Measurements from ENCODE around the gene SORBS1. TPM values are rescaled to one million over a fixed set of nuclear protein-coding genes. Genes with fewer than 3 reads are reported as not detected.

The SORBS1 gene
- total and polyA plus RNA-seq, 2 experiments from 2014 or later, result 0.65 to 1.2 TPM

GRCh38 chr10:95487994-95488393 lies 73.2 kb downstream of the SORBS1 start:
- H3K9me3 ChIP-seq (ENCODE audit: low read depth), result no peaks in the 10 kb centered on the region
- in situ Hi-C loops (cut with MboI), result no loop called here
- H3K9ac ChIP-seq, result no peak overlapping the region
- H3K36me3 ChIP-seq (ENCODE audit: low read depth), result no peaks in the 10 kb centered on the region
- H3K27ac ChIP-seq, result no peak overlapping the region
- H3K27me3 ChIP-seq (replicated peaks; ENCODE audit: insufficient read depth), result no peaks in the 10 kb centered on the region
- H2AFZ ChIP-seq, result no peak overlapping the region
- TF ChIP-seq EZH2 (IDR thresholded peaks at IDR 0.05; ENCODE audit: insufficient read depth, poor library complexity, severe bottlenecking), result no peak
- TF ChIP-seq EZH2phosphoT487 (IDR thresholded peaks at IDR 0.05; ENCODE audit: insufficient read depth, low read depth), result no peak
- H3K9me2 ChIP-seq (ENCODE audit: insufficient read depth), result no peaks in the 10 kb centered on the region
- H3K4me3 ChIP-seq, result no peak overlapping the region
- no peak for DNase-seq
- H3K79me2 ChIP-seq (ENCODE audit: insufficient read depth), result no peaks in the 10 kb centered on the region
- H3F3A ChIP-seq (ENCODE audit: insufficient read depth), result no peaks in the 10 kb centered on the region
- H3K4me1 ChIP-seq (ENCODE audit: insufficient read depth), result no peaks in the 10 kb centered on the region
- H4K20me1 ChIP-seq (ENCODE audit: insufficient read depth), result no peaks in the 10 kb centered on the region
- H3K4me2 ChIP-seq (ENCODE audit: unreplicated experiment), result no peak overlapping the region

GRCh38 chr10:95485056-95485844 lies 75.9 kb downstream of the SORBS1 start:
- 68 to 71% methylated on average over 4 of the region's 4 CpGs for WGBS, 2 experiments (ENCODE audit: low coverage in 1 of 2, low lambda C conversion rate in 2 of 2, missing lambda C conversion rate in 2 of 2)
- H3K4me2 ChIP-seq (ENCODE audit: unreplicated experiment), result no peak overlapping the region
- H3K27ac ChIP-seq, result no peak overlapping the region
- no peak overlapping the region for H2AFZ ChIP-seq
- H3K36me3 ChIP-seq (ENCODE audit: low read depth), result no peaks in the 10 kb centered on the region
- in situ Hi-C loops (cut with MboI), result no loop called here
- TF ChIP-seq EZH2phosphoT487 (IDR thresholded peaks at IDR 0.05; ENCODE audit: insufficient read depth, low read depth) (no peak), EZH2 (IDR thresholded peaks at IDR 0.05; ENCODE audit: insufficient read depth, poor library complexity, severe bottlenecking) (no peak)
- no peaks in the 10 kb centered on the region for H3K9me3 ChIP-seq (ENCODE audit: low read depth)
- DNase-seq, result peak; percentile 39
- no peaks in the 10 kb centered on the region for H3K27me3 ChIP-seq (replicated peaks; ENCODE audit: insufficient read depth)
- no peak overlapping the region for H3K4me3 ChIP-seq
- H3F3A ChIP-seq (ENCODE audit: insufficient read depth), result no peaks in the 10 kb centered on the region
- no peak overlapping the region for H3K9ac ChIP-seq
- H3K79me2 ChIP-seq (ENCODE audit: insufficient read depth), result no peaks in the 10 kb centered on the region
- H4K20me1 ChIP-seq (ENCODE audit: insufficient read depth), result no peaks in the 10 kb centered on the region
- H3K9me2 ChIP-seq (ENCODE audit: insufficient read depth), result no peaks in the 10 kb centered on the region
- peaks cover 5% of the 10 kb centered on the region for H3K4me1 ChIP-seq (ENCODE audit: insufficient read depth)

GRCh38 chr10:95482501-95483233 lies 78.5 kb downstream of the SORBS1 start:
- no peak overlapping the region for H2AFZ ChIP-seq
- H3K9me2 ChIP-seq (ENCODE audit: insufficient read depth), result no peaks in the 10 kb centered on the region
- peak; percentile 32 for DNase-seq
- TF ChIP-seq EZH2phosphoT487 (IDR thresholded peaks at IDR 0.05; ENCODE audit: insufficient read depth, low read depth) (no peak), EZH2 (IDR thresholded peaks at IDR 0.05; ENCODE audit: insufficient read depth, poor library complexity, severe bottlenecking) (no peak)
- no peaks in the 10 kb centered on the region for H4K20me1 ChIP-seq (ENCODE audit: insufficient read depth)
- no peaks in the 10 kb centered on the region for H3F3A ChIP-seq (ENCODE audit: insufficient read depth)
- in situ Hi-C loops (cut with MboI), result no loop called here
- no peaks in the 10 kb centered on the region for H3K36me3 ChIP-seq (ENCODE audit: low read depth)
- no peak overlapping the region for H3K27ac ChIP-seq
- H3K9ac ChIP-seq, result no peak overlapping the region
- H3K9me3 ChIP-seq (ENCODE audit: low read depth), result no peaks in the 10 kb centered on the region
- no peaks in the 10 kb centered on the region for H3K27me3 ChIP-seq (replicated peaks; ENCODE audit: insufficient read depth)
- no peak overlapping the region for H3K4me2 ChIP-seq (ENCODE audit: unreplicated experiment)
- 80 to 83% methylated on average over 7 of the region's 7 CpGs for WGBS, 2 experiments (ENCODE audit: low coverage in 1 of 2, low lambda C conversion rate in 2 of 2, missing lambda C conversion rate in 2 of 2)
- H3K4me3 ChIP-seq, result no peak overlapping the region
- peaks cover 8% of the 10 kb centered on the region for H3K4me1 ChIP-seq (ENCODE audit: insufficient read depth)
- H3K79me2 ChIP-seq (ENCODE audit: insufficient read depth), result no peaks in the 10 kb centered on the region

- Histone ChIP-seq H4K20me1 (ENCODE audit: insufficient read depth) (no peaks in the 10 kb centered on the region), H3K4me2 (ENCODE audit: unreplicated experiment) (no peak overlapping the region), H3K36me3 (ENCODE audit: low read depth) (no peaks in the 10 kb centered on the region), H3K27ac (no peak overlapping the region), H3K9me3 (ENCODE audit: low read depth) (no peaks in the 10 kb centered on the region), H3F3A (ENCODE audit: insufficient read depth) (no peaks in the 10 kb centered on the region), H2AFZ (no peak overlapping the region), H3K9me2 (ENCODE audit: insufficient read depth) (no peaks in the 10 kb centered on the region), H3K9ac (no peak overlapping the region), H3K4me3 (no peak overlapping the region), H3K4me1 (ENCODE audit: insufficient read depth) (peaks cover 8% of the 10 kb centered on the region), H3K27me3 (replicated peaks; ENCODE audit: insufficient read depth) (no peaks in the 10 kb centered on the region), H3K79me2 (ENCODE audit: insufficient read depth) (no peaks in the 10 kb centered on the region)
- in situ Hi-C loops (cut with MboI), result no loop called here
- peak; percentile 52 for DNase-seq
- TF ChIP-seq EZH2 (IDR thresholded peaks at IDR 0.05; ENCODE audit: insufficient read depth, poor library complexity, severe bottlenecking), result no peak
- TF ChIP-seq EZH2phosphoT487 (IDR thresholded peaks at IDR 0.05; ENCODE audit: insufficient read depth, low read depth), result no peak
- WGBS, 2 experiments (ENCODE audit: low coverage in 1 of 2, low lambda C conversion rate in 2 of 2, missing lambda C conversion rate in 2 of 2), result 47 to 60% methylated on average over 3 to 4 of the region's 4 CpGs
Measured at GRCh38 chr10:95480901-95481491, 80.2 kb downstream of the SORBS1 start.

All from GM23248 (cell line).